ENCODE data around the gene TTLL13.

- TF ChIP-seq MXI1 (conservative IDR thresholded peaks at IDR 0.05; ENCODE audit: poor library complexity, severe bottlenecking) (no peak), EP300 (conservative IDR thresholded peaks at IDR 0.05; ENCODE audit: poor library complexity, severe bottlenecking) (no peak), CTCF (IDR thresholded peaks at IDR 0.05; ENCODE audit: poor library complexity, severe bottlenecking) (peak; percentile 31), TAF1 (IDR thresholded peaks at IDR 0.05; ENCODE audit: low read depth) (no peak), SMC3 (conservative IDR thresholded peaks at IDR 0.05; ENCODE audit: poor library complexity) (no peak), EZH2 (IDR thresholded peaks at IDR 0.05; ENCODE audit: borderline replicate concordance, insufficient read depth, low read length, poor library complexity, severe bottlenecking) (no peak), RAD21 (conservative IDR thresholded peaks at IDR 0.05) (peak; percentile 20), POLR2AphosphoS5 (IDR thresholded peaks at IDR 0.05) (no peak), REST (IDR thresholded peaks at IDR 0.05; ENCODE audit: borderline replicate concordance) (no peak)
These were observed 28.0 kb upstream of the TTLL13 start for GRCh38 chr15:90221246-90221900.
